ENCODE measurements around the gene SGMS1. TPM values are rescaled to one million over a fixed set of nuclear protein-coding genes. Genes with fewer than 3 reads are reported as not detected.

SGMS1 gene
- total and polyA plus RNA-seq, 2 donors (not counting 1 experiment from before 2014, with no cell fraction given), result 10.0 to 43.5 TPM

GRCh38 chr10:50579491-50580261, 44.1 kb downstream of the SGMS1 start:
- H3K27me3 Mint-ChIP-seq, result no peaks in the 10 kb centered on the region
- H3K4me3 Mint-ChIP-seq, result no peak overlapping the region
- H4K20me1 ChIP-seq (ENCODE audit: control insufficient read depth, insufficient read depth, low read length, poor library complexity, severe bottlenecking), result peaks cover 45% of the 10 kb centered on the region
- H3K4me3 ChIP-seq (ENCODE audit: control extremely low read depth in 1 of 5, extremely low read depth in 1 of 5, insufficient read depth in 1 of 5, low read depth in 2 of 5, low read length in 4 of 5), result no peak overlapping the region
- no peak overlapping the region for H3K4me2 ChIP-seq (replicated peaks; ENCODE audit: low read depth, low read length, poor library complexity, severe bottlenecking)
- H3K4me1 ChIP-seq (ENCODE audit: control insufficient read depth in 2 of 2, insufficient read depth in 2 of 2, low read length in 2 of 2), result peaks cover 25 to 34% of the 10 kb centered on the region in 2 donors
- ChIA-PET POLR2A (no interaction called here), CTCF (interaction anchor here (0.8 kb wide), 1 partner anchor 34 kb away, joined by 3 read pairs; no protein-coding TSS in a partner anchor)
- H3K4me1 Mint-ChIP-seq, result peaks cover 78% of the 10 kb centered on the region
- 100% methylated on average over 1 of the region's 4 CpGs for WGBS (ENCODE audit: insufficient coverage)
- no peaks in the 10 kb centered on the region for H3K9me3 ChIP-seq (ENCODE audit: control extremely low read depth in 1 of 3, control insufficient read depth in 2 of 3, insufficient read depth in 1 of 3, low read length in 2 of 3)
- intact Hi-C loops (cut with micrococcal nuclease), result loop anchor here (5.0 kb wide), 1 partner anchor 38 kb away; no protein-coding TSS in a partner anchor
- no peak overlapping the region for H3K9ac ChIP-seq (ENCODE audit: low read length)
- no peaks in the 10 kb centered on the region for H3K27me3 ChIP-seq (replicated peaks in 1 of 4; ENCODE audit: control extremely low read depth in 1 of 4, control insufficient read depth in 3 of 4, insufficient read depth in 4 of 4, low read length in 3 of 4)
- no peaks in the 10 kb centered on the region for H3K36me3 ChIP-seq (replicated peaks in 1 of 2; ENCODE audit: control extremely low read depth in 1 of 2, control insufficient read depth in 1 of 2, extremely low read depth in 1 of 2, insufficient read depth in 2 of 2, low read length in 1 of 2)
- TF ChIP-seq EZH2 (IDR thresholded peaks at IDR 0.05; ENCODE audit: borderline replicate concordance, insufficient read depth, low read depth, low read length, poor library complexity, severe bottlenecking) (no peak), CTCF (IDR thresholded peaks at IDR 0.05) (no peak)
- DNase-seq, result no peak
- ATAC-seq (ENCODE audit: low read depth), result no peak
- H3K9me3 Mint-ChIP-seq (ENCODE audit: insufficient read depth), result no peaks in the 10 kb centered on the region
- H2AFZ ChIP-seq (ENCODE audit: insufficient read depth, low read depth, low read length, poor library complexity, severe bottlenecking), result no peak overlapping the region
- H3K79me2 ChIP-seq (ENCODE audit: control insufficient read depth, insufficient read depth, low read length), result peaks cover 62% of the 10 kb centered on the region
- no peak overlapping the region for H3K27ac ChIP-seq (ENCODE audit: low read length in 2 of 2)
- no peak overlapping the region for H3K27ac Mint-ChIP-seq

GRCh38 chr10:50578949-50579348, 44.8 kb downstream of the SGMS1 start:
- Histone ChIP-seq H3K9me3 (ENCODE audit: control extremely low read depth in 1 of 3, control insufficient read depth in 2 of 3, insufficient read depth in 1 of 3, low read length in 2 of 3) (no peaks in the 10 kb centered on the region), H3K79me2 (ENCODE audit: control insufficient read depth, insufficient read depth, low read length) (peaks cover 68% of the 10 kb centered on the region), H2AFZ (ENCODE audit: insufficient read depth, low read depth, low read length, poor library complexity, severe bottlenecking) (no peak overlapping the region), H3K27ac (ENCODE audit: low read length in 2 of 2) (no peak overlapping the region), H3K4me1 (ENCODE audit: control insufficient read depth in 2 of 2, insufficient read depth in 2 of 2, low read length in 2 of 2) (peaks cover 25 to 36% of the 10 kb centered on the region in 2 donors), H3K4me3 (ENCODE audit: control extremely low read depth in 1 of 5, extremely low read depth in 1 of 5, insufficient read depth in 1 of 5, low read depth in 2 of 5, low read length in 4 of 5) (no peak overlapping the region), H3K4me2 (replicated peaks; ENCODE audit: low read depth, low read length, poor library complexity, severe bottlenecking) (no peak overlapping the region), H3K9ac (ENCODE audit: low read length) (no peak overlapping the region), H3K36me3 (replicated peaks in 1 of 2; ENCODE audit: control extremely low read depth in 1 of 2, control insufficient read depth in 1 of 2, extremely low read depth in 1 of 2, insufficient read depth in 2 of 2, low read length in 1 of 2) (no peaks in the 10 kb centered on the region), H3K27me3 (replicated peaks in 1 of 4; ENCODE audit: control extremely low read depth in 1 of 4, control insufficient read depth in 3 of 4, insufficient read depth in 4 of 4, low read length in 3 of 4) (no peaks in the 10 kb centered on the region), H4K20me1 (ENCODE audit: control insufficient read depth, insufficient read depth, low read length, poor library complexity, severe bottlenecking) (peaks cover 45% of the 10 kb centered on the region)
- Mint-ChIP-seq H3K27me3 (no peaks in the 10 kb centered on the region), H3K4me3 (no peak overlapping the region), H3K27ac (no peak overlapping the region), H3K4me1 (peaks cover 81% of the 10 kb centered on the region), H3K9me3 (ENCODE audit: insufficient read depth) (no peaks in the 10 kb centered on the region)
- TF ChIP-seq EZH2 (IDR thresholded peaks at IDR 0.05; ENCODE audit: borderline replicate concordance, insufficient read depth, low read depth, low read length, poor library complexity, severe bottlenecking) (no peak), CTCF (IDR thresholded peaks at IDR 0.05) (no peak)
- WGBS (ENCODE audit: insufficient coverage), result no CpG with 5 or more reads among the region's 2 CpGs
- DNase-seq (no peak), ATAC-seq (ENCODE audit: low read depth) (no peak)
- ChIA-PET POLR2A (no interaction called here), CTCF (interaction anchor here (0.8 kb wide), 1 partner anchor 35 kb away, joined by 3 read pairs; no protein-coding TSS in a partner anchor)
- intact Hi-C loops (cut with micrococcal nuclease), result loop anchor here (5.0 kb wide), 1 partner anchor 38 kb away; no protein-coding TSS in a partner anchor
